HEK293 (cell line): ENCODE results near the gene APBA1.

Experiments
- CTCF ChIA-PET: fragments of 350-600 bp; formaldehyde crosslinking; extraction: SDS; loops from one replicate; lab custom pipeline; 2021; ENCODE audit warnings: antibody characterized with exemption; lab: Yijun Ruan, JAX
- POLR2A ChIA-PET: fragments of 300-600 bp; formaldehyde crosslinking; extraction: SDS; loops from one replicate; lab custom pipeline; 2020; ENCODE audit warnings: antibody characterized with exemption, inconsistent platforms; lab: Yijun Ruan, JAX
- H3K27ac ChIP-seq: fragments of 200-500 bp; sonication (Bioruptor generic); 2 replicates; pipeline ENCODE4 v1.5.1; 2014; ENCODE audit warnings: low read depth, low read length, control low read depth, inconsistent platforms; ENCODE audit errors: extremely low read depth
- H3K36me3 ChIP-seq, 2 experiments: fragments of 200-500 bp in 1 of 2; sonication (Bioruptor generic) in 1 of 2; 1 replicate in 1 of 2; 2 replicates in 1 of 2; pipeline ENCODE4 v1.5.1; 2014 to 2017; ENCODE audit warnings: inconsistent platforms in 2 of 2, low read length in 2 of 2; ENCODE audit not compliant: control insufficient read depth in 2 of 2, insufficient read depth in 1 of 2
- H3K4me1 ChIP-seq: fragments of 200-500 bp; sonication (Bioruptor generic); 2 replicates; pipeline ENCODE4 v1.5.1; 2014; ENCODE audit warnings: mild to moderate bottlenecking, low read length, inconsistent platforms; ENCODE audit not compliant: control insufficient read depth, insufficient read depth
- H3K4me3 ChIP-seq: 2 replicates; pipeline ENCODE4 v1.5.1; 2011; ENCODE audit warnings: low read depth, mild to moderate bottlenecking, control low read depth, low read length, moderate library complexity
- H3K9me3 ChIP-seq: fragments of 200-500 bp; sonication (Bioruptor generic); 2 replicates; pipeline ENCODE4 v1.5.1; 2014; ENCODE audit warnings: low read depth, low read length, inconsistent platforms; ENCODE audit not compliant: control insufficient read depth, insufficient read depth
- KLF10 ChIP-seq: fragments of 450-650 bp; IDR thresholded peaks from 2 replicates; pipeline ENCODE4 v1.5.1; 2018; ENCODE audit warnings: missing biosample characterization, mild to moderate bottlenecking, missing genetic modification characterization
- PATZ1 ChIP-seq: fragments of 450-650 bp; formaldehyde crosslinking; IDR thresholded peaks from 2 replicates; pipeline ENCODE4 v1.5.1; 2016; ENCODE audit warnings: missing biosample characterization, missing genetic modification characterization
- RBAK ChIP-seq: fragments of 450-650 bp; formaldehyde crosslinking; IDR thresholded peaks from 2 replicates; pipeline ENCODE4 v1.5.1; 2016; ENCODE audit warnings: missing biosample characterization, missing genetic modification characterization
- SCRT1 ChIP-seq: fragments of 450-650 bp; formaldehyde crosslinking; IDR thresholded peaks from 2 replicates; pipeline ENCODE4 v1.5.1; 2016; ENCODE audit warnings: missing biosample characterization, missing genetic modification characterization, borderline replicate concordance
- ZBTB17 ChIP-seq: fragments of 450-650 bp; formaldehyde crosslinking; IDR thresholded peaks from 2 replicates; pipeline ENCODE4 v1.5.1; 2016; ENCODE audit warnings: missing biosample characterization, missing genetic modification characterization
- ZBTB26 ChIP-seq: fragments of 450-650 bp; formaldehyde crosslinking; optimal IDR thresholded peaks from 2 replicates; pipeline ENCODE3; 2016; ENCODE audit warnings: missing biosample characterization, mild to moderate bottlenecking, missing genetic modification characterization
- ZBTB8A ChIP-seq: fragments of 450-650 bp; formaldehyde crosslinking; IDR thresholded peaks from 2 replicates; pipeline ENCODE4 v1.5.1; 2016; ENCODE audit warnings: missing biosample characterization, missing genetic modification characterization
- ZNF148 ChIP-seq: fragments of 450-650 bp; formaldehyde crosslinking; IDR thresholded peaks from 2 replicates; pipeline ENCODE4 v1.5.0; 2017; ENCODE audit warnings: missing biosample characterization, missing genetic modification characterization, borderline replicate concordance
- ZNF175 ChIP-seq: fragments of 450-650 bp; formaldehyde crosslinking; IDR thresholded peaks from 2 replicates; pipeline ENCODE4 v1.5.1; 2016; ENCODE audit warnings: missing biosample characterization, missing genetic modification characterization
- ZNF2 ChIP-seq: fragments of 450-650 bp; formaldehyde crosslinking; IDR thresholded peaks from 2 replicates; pipeline ENCODE4 v1.5.1; 2016; ENCODE audit warnings: missing biosample characterization, missing genetic modification characterization
- ZNF211 ChIP-seq: fragments of 450-650 bp; formaldehyde crosslinking; IDR thresholded peaks from 2 replicates; pipeline ENCODE4 v1.5.1; 2016; ENCODE audit warnings: low read depth, missing biosample characterization, missing genetic modification characterization
- ZNF214 ChIP-seq: fragments of 450-650 bp; formaldehyde crosslinking; IDR thresholded peaks from 2 replicates; pipeline ENCODE4 v1.5.1; 2017; ENCODE audit warnings: missing biosample characterization, mild to moderate bottlenecking, missing genetic modification characterization, borderline replicate concordance
- ZNF223 ChIP-seq: fragments of 450-650 bp; formaldehyde crosslinking; IDR thresholded peaks from 2 replicates; pipeline ENCODE4 v1.5.1; 2016; ENCODE audit warnings: missing biosample characterization, missing genetic modification characterization
- ZNF324 ChIP-seq: fragments of 450-650 bp; formaldehyde crosslinking; IDR thresholded peaks from 2 replicates; pipeline ENCODE4 v1.5.1; 2016; ENCODE audit warnings: missing biosample characterization, missing genetic modification characterization
- ZNF426 ChIP-seq: fragments of 450-650 bp; formaldehyde crosslinking; IDR thresholded peaks from 2 replicates; pipeline ENCODE4 v1.5.1; 2017; ENCODE audit warnings: missing biosample characterization, missing genetic modification characterization, mild to moderate bottlenecking, inconsistent platforms, moderate library complexity
- ZNF48 ChIP-seq: fragments of 450-650 bp; formaldehyde crosslinking; IDR thresholded peaks from 2 replicates; pipeline ENCODE4 v1.5.1; 2016; ENCODE audit warnings: missing biosample characterization, missing genetic modification characterization
- ZNF510 ChIP-seq: fragments of 450-650 bp; formaldehyde crosslinking; IDR thresholded peaks from 2 replicates; pipeline ENCODE4 v1.5.1; 2018; ENCODE audit warnings: mild to moderate bottlenecking, missing genetic modification characterization, missing biosample characterization; ENCODE audit not compliant: insufficient replicate concordance
- ZNF624 ChIP-seq: fragments of 450-650 bp; formaldehyde crosslinking; IDR thresholded peaks from 2 replicates; pipeline ENCODE4 v1.5.1; 2017; ENCODE audit warnings: missing biosample characterization, missing genetic modification characterization
- ZNF639 ChIP-seq: fragments of 450-650 bp; formaldehyde crosslinking; IDR thresholded peaks from 2 replicates; pipeline ENCODE4 v1.5.1; 2016; ENCODE audit warnings: missing biosample characterization, missing genetic modification characterization
- ZNF785 ChIP-seq: fragments of 450-650 bp; formaldehyde crosslinking; IDR thresholded peaks from 2 replicates; pipeline ENCODE4 v1.5.1; 2016; ENCODE audit warnings: missing biosample characterization, missing genetic modification characterization
- ZSCAN30 ChIP-seq: fragments of 450-650 bp; IDR thresholded peaks from 2 replicates; pipeline ENCODE4 v1.5.1; 2018; ENCODE audit warnings: missing biosample characterization, mild to moderate bottlenecking, missing genetic modification characterization, moderate library complexity

The APBA1 gene

GRCh38 chr9:69667306-69667705 lies 4.9 kb downstream of the APBA1 start (continued):
- TF ChIP-seq ZNF214 (tag by site-specific recombination) (no peak), ZSCAN30 (tag by site-specific recombination) (no peak)
- TF ChIP-seq, all 188 proteins: peak for 0

GRCh38 chr9:69660304-69660703 lies 11.9 kb downstream of the APBA1 start:
- Histone ChIP-seq H3K4me1 (peaks cover 5% of the 10 kb centered on the region; the same call in 1 of the 2 replicates), H3K4me3 (no peak overlapping the region), H3K27ac (no peak overlapping the region), H3K36me3 (no peaks in the 10 kb centered on the region), H3K9me3 (no peaks in the 10 kb centered on the region)
- ChIA-PET POLR2A (no interaction called here), CTCF (interaction anchor here (0.9 to 1.4 kb wide), 2 partner anchors 12 to 13 kb away, joined by 4 to 5 read pairs; no protein-coding TSS in a partner anchor)
- TF ChIP-seq ZNF48, result no peak
- no peak for TF ChIP-seq ZNF223
- no peak for TF ChIP-seq ZBTB26
- TF ChIP-seq ZNF324, result no peak

- no peaks in the 10 kb centered on the region for H3K9me3 ChIP-seq
- H3K36me3 ChIP-seq, result no peaks in the 10 kb centered on the region
- no peak overlapping the region for H3K27ac ChIP-seq
- peaks cover 5% of the 10 kb centered on the region; the same call in 1 of the 2 replicates for H3K4me1 ChIP-seq
- H3K4me3 ChIP-seq, result no peak overlapping the region
- CTCF ChIA-PET, result interaction anchor here (0.6 to 1.4 kb wide), 3 partner anchors 14 to 259 kb away, joined by 3 to 5 read pairs (median 3); no protein-coding TSS in a partner anchor
- POLR2A ChIA-PET, result no interaction called here
- TF ChIP-seq RBAK (no peak), KLF10 (no peak), ZBTB26 (no peak), ZNF2 (no peak), ZNF211 (tag by site-specific recombination) (no peak), ZNF639 (tag by site-specific recombination) (no peak), ZNF624 (no peak), ZNF426 (tag by site-specific recombination) (no peak), ZNF175 (tag by site-specific recombination) (no peak), SCRT1 (tag by site-specific recombination) (no peak), ZNF223 (no peak), PATZ1 (tag by site-specific recombination) (no peak), ZNF785 (tag by site-specific recombination) (no peak), ZNF148 (tag by site-specific recombination) (no peak), ZBTB8A (tag by site-specific recombination) (no peak), ZBTB17 (no peak), ZNF510 (tag by site-specific recombination) (no peak)
Measured at GRCh38 chr9:69658987-69659675, 13.0 kb downstream of the APBA1 start.
